ENCODE results near the gene RPTN.

RPTN gene

GRCh38 chr1:152159144-152159543 is at the start of gene RPTN:
Gene RPTN (minus strand): TSS chr1:152159228. CDS start chr1:152157889, 1,339 bp downstream.
- DNase-seq (ENCODE audit: low spot score), result no peak

GRCh38 chr1:152198982-152199381 is 40.0 kb upstream of the RPTN start:
- DNase-seq (ENCODE audit: low spot score), result no peak

GRCh38 chr1:152197361-152197941 is 38.4 kb upstream of the RPTN start:
- DNase-seq (ENCODE audit: low spot score), result no peak

- no peak for DNase-seq (ENCODE audit: low spot score)
Measured at GRCh38 chr1:152191711-152192110, 32.7 kb upstream of the RPTN start.

GRCh38 chr1:152191260-152191659 is 32.2 kb upstream of the RPTN start:
- no peak for DNase-seq (ENCODE audit: low spot score)

- no peak for DNase-seq (ENCODE audit: low spot score)
Measured at GRCh38 chr1:152190589-152190988, 31.6 kb upstream of the RPTN start.

GRCh38 chr1:152189657-152190442 is 30.8 kb upstream of the RPTN start:
- peak; percentile 71 for DNase-seq (ENCODE audit: low spot score)

GRCh38 chr1:152188673-152189591 is 29.9 kb upstream of the RPTN start:
- DNase-seq (ENCODE audit: low spot score), result peak; percentile 39

GRCh38 chr1:152186556-152187285 is 27.7 kb upstream of the RPTN start:
- DNase-seq (ENCODE audit: low spot score), result no peak

- peak; percentile 68 for DNase-seq (ENCODE audit: low spot score)
Measured at GRCh38 chr1:152185544-152186391, 26.7 kb upstream of the RPTN start.

GRCh38 chr1:152182944-152183361 is 23.9 kb upstream of the RPTN start:
- DNase-seq (ENCODE audit: low spot score), result peak; percentile 47

GRCh38 chr1:152182431-152182830 is 23.4 kb upstream of the RPTN start:
- DNase-seq (ENCODE audit: low spot score), result no peak

GRCh38 chr1:152179566-152179965 is 20.5 kb upstream of the RPTN start:
- no peak for DNase-seq (ENCODE audit: low spot score)

GRCh38 chr1:152170287-152170905 is 11.4 kb upstream of the RPTN start:
- no peak for DNase-seq (ENCODE audit: low spot score)

GRCh38 chr1:152169366-152170025 is 10.5 kb upstream of the RPTN start:
- DNase-seq (ENCODE audit: low spot score), result no peak

- DNase-seq (ENCODE audit: low spot score), result no peak
Measured at GRCh38 chr1:152168535-152168868, 9.5 kb upstream of the RPTN start.

- peak; percentile 26 for DNase-seq (ENCODE audit: low spot score)
Measured at GRCh38 chr1:152167835-152168534, 9.0 kb upstream of the RPTN start.

GRCh38 chr1:152166966-152167365 is 7.9 kb upstream of the RPTN start:
- DNase-seq (ENCODE audit: low spot score), result no peak

GRCh38 chr1:152165286-152166077 is 6.5 kb upstream of the RPTN start:
- DNase-seq (ENCODE audit: low spot score), result no peak

All from AG08396 (cell line).